ENCODE data around the gene VAV2.
A peak's percentile ranks its signal among the peaks of the same experiment; 100 is the strongest.

Gene VAV2

DNA sequence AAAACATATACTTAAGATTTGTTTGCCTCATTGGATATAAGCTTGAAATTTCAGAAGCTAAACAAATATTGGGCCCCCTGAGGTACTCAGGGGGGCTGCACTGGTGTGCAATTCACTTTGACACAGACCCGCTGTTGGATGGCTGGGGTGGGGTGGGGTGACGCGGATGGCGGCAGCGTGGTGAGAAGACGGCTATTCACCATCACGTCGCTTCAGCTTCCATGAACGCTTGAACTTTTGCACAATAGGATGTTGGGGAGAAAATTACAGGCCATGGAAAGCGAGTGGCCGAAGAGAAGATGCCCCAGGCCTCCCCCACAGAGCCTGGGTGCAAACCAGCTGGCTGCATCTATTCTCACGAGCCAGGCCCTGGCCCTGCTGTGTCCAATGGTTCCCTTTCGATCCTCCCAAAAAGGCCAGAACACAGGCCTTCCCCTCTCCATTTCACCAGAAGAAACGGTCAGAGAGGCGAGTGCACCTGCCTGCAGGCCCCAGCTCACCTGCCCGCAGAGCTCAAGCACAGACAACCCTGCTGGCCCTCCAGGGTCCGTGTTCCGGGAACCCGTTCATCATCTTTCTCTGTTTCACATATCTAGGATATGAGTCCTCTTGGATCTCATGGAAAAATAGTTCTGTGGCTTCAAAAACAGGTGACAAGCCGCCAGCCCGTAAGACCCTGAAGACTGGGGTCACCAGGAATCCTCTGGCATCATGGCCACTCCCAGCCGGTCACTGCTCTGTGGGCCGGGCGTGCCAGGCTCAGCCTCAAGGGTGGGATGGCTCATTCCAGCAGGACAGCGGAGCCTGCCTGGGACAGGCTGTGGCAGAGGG, 207.2 kb downstream of the VAV2 start:
- no CpG with 5 or more reads among the region's 25 CpGs for WGBS, 2 donors (ENCODE audit: extremely low coverage in 2 of 2, insufficient read length in 2 of 2, insufficient replicate concordance in 1 of 2)

DNA sequence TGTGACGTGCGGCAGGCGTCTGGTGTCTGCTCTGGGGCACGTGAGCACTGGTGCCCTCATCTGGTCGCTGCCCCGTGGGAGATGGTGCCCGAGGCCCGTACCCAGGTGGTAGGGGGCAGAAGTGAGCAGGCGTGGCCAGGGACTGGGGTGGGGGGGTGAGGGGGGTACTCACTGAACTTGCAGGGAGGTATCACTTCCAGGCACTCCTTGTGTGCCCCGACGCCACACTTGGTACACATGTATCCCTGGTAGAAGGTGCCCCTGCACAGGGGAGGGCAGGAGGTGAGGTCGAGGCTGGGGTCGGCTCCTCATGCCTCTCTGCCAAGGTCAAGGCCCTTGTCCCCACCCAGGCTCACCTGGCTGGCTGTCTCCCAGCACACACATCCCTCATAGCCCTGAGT, 208.8 kb downstream of the VAV2 start:
- Histone ChIP-seq H3K27me3 (ENCODE audit: control insufficient read depth in 3 of 3, insufficient read depth in 3 of 3, low read depth in 1 of 3, low read length in 3 of 3) (no peaks in the 10 kb centered on the region), H3K4ac (ENCODE audit: low read length) (no peak overlapping the region), H4K8ac (ENCODE audit: low read depth, low read length) (no peak overlapping the region), H3K36me3 (replicated peaks in 1 of 2; ENCODE audit: control insufficient read depth in 2 of 2, insufficient read depth in 2 of 2, low read length in 2 of 2) (peaks cover 29 to 87% of the 10 kb centered on the region in 2 donors), H3K4me2 (ENCODE audit: insufficient read depth, low read length, poor library complexity, severe bottlenecking) (no peak overlapping the region), H3K14ac (ENCODE audit: low read length) (no peak overlapping the region), H3K79me1 (ENCODE audit: low read depth, low read length) (no peaks in the 10 kb centered on the region), H2AK5ac (ENCODE audit: low read depth, low read length) (no peak overlapping the region), H2BK5ac (ENCODE audit: low read length) (no peak overlapping the region), H3K27ac (replicated peaks; ENCODE audit: low read length) (no peak overlapping the region), H3K18ac (ENCODE audit: low read length) (no peak overlapping the region), H2AFZ (ENCODE audit: low read length) (no peak overlapping the region), H4K91ac (ENCODE audit: low read depth, low read length, poor library complexity) (no peak overlapping the region), H2BK15ac (ENCODE audit: low read length) (no peak overlapping the region), H3K4me3 (ENCODE audit: low read length in 2 of 2) (no peak overlapping the region), H2BK120ac (ENCODE audit: low read depth, low read length) (no peak overlapping the region), H3K23ac (ENCODE audit: low read depth, low read length, poor library complexity) (no peak overlapping the region), H3K9me3 (replicated peaks in 1 of 2; ENCODE audit: control insufficient read depth in 2 of 2, insufficient read depth in 1 of 2, low read depth in 1 of 2, low read length in 2 of 2) (peaks cover 0 to 4% of the 10 kb centered on the region in 2 donors), H2BK12ac (ENCODE audit: low read length) (no peak overlapping the region), H3K9ac (ENCODE audit: low read depth, low read length, poor library complexity) (no peak overlapping the region), H3K4me1 (ENCODE audit: control insufficient read depth in 2 of 2, insufficient read depth in 1 of 2, low read depth in 1 of 2, low read length in 2 of 2) (peaks cover 3 to 9% of the 10 kb centered on the region in 2 donors)
- WGBS, 2 donors (ENCODE audit: extremely low coverage in 2 of 2, insufficient read length in 2 of 2, insufficient replicate concordance in 1 of 2) = no CpG with 5 or more reads among the region's 13 CpGs
- no peak for DNase-seq (ENCODE audit: low spot score)

More for the DNA sequence above, 207.2 kb downstream of the VAV2 start:
- no peak overlapping the region for H2BK15ac ChIP-seq (ENCODE audit: low read length)
- peaks cover 21 to 86% of the 10 kb centered on the region in 2 donors for H3K36me3 ChIP-seq (replicated peaks in 1 of 2; ENCODE audit: control insufficient read depth in 2 of 2, insufficient read depth in 2 of 2, low read length in 2 of 2)
- no peak overlapping the region for H3K14ac ChIP-seq (ENCODE audit: low read length)
- H4K8ac ChIP-seq (ENCODE audit: low read depth, low read length) = no peak overlapping the region
- H3K27ac ChIP-seq (replicated peaks; ENCODE audit: low read length) = no peak overlapping the region
- H3K23ac ChIP-seq (ENCODE audit: low read depth, low read length, poor library complexity) = no peak overlapping the region
- peaks cover 0 to 4% of the 10 kb centered on the region in 2 donors for H3K9me3 ChIP-seq (replicated peaks in 1 of 2; ENCODE audit: control insufficient read depth in 2 of 2, insufficient read depth in 1 of 2, low read depth in 1 of 2, low read length in 2 of 2)
- DNase-seq (ENCODE audit: low spot score) = no peak
- H3K4me2 ChIP-seq (ENCODE audit: insufficient read depth, low read length, poor library complexity, severe bottlenecking) = no peak overlapping the region
- H2BK5ac ChIP-seq (ENCODE audit: low read length) = no peak overlapping the region
- H3K18ac ChIP-seq (ENCODE audit: low read length) = no peak overlapping the region
- no peak overlapping the region for H4K91ac ChIP-seq (ENCODE audit: low read depth, low read length, poor library complexity)
- H3K9ac ChIP-seq (ENCODE audit: low read depth, low read length, poor library complexity) = no peak overlapping the region
- H3K4ac ChIP-seq (ENCODE audit: low read length) = no peak overlapping the region
- no peaks in the 10 kb centered on the region for H3K27me3 ChIP-seq (ENCODE audit: control insufficient read depth in 3 of 3, insufficient read depth in 3 of 3, low read depth in 1 of 3, low read length in 3 of 3)
- H2AK5ac ChIP-seq (ENCODE audit: low read depth, low read length) = no peak overlapping the region
- no peak overlapping the region for H2BK120ac ChIP-seq (ENCODE audit: low read depth, low read length)
- H2BK12ac ChIP-seq (ENCODE audit: low read length) = no peak overlapping the region
- no peaks in the 10 kb centered on the region for H3K79me1 ChIP-seq (ENCODE audit: low read depth, low read length)
- peaks cover 0 to 9% of the 10 kb centered on the region in 2 donors for H3K4me1 ChIP-seq (ENCODE audit: control insufficient read depth in 2 of 2, insufficient read depth in 1 of 2, low read depth in 1 of 2, low read length in 2 of 2)
- H2AFZ ChIP-seq (ENCODE audit: low read length) = no peak overlapping the region
- H3K4me3 ChIP-seq (ENCODE audit: low read length in 2 of 2) = no peak overlapping the region

DNA sequence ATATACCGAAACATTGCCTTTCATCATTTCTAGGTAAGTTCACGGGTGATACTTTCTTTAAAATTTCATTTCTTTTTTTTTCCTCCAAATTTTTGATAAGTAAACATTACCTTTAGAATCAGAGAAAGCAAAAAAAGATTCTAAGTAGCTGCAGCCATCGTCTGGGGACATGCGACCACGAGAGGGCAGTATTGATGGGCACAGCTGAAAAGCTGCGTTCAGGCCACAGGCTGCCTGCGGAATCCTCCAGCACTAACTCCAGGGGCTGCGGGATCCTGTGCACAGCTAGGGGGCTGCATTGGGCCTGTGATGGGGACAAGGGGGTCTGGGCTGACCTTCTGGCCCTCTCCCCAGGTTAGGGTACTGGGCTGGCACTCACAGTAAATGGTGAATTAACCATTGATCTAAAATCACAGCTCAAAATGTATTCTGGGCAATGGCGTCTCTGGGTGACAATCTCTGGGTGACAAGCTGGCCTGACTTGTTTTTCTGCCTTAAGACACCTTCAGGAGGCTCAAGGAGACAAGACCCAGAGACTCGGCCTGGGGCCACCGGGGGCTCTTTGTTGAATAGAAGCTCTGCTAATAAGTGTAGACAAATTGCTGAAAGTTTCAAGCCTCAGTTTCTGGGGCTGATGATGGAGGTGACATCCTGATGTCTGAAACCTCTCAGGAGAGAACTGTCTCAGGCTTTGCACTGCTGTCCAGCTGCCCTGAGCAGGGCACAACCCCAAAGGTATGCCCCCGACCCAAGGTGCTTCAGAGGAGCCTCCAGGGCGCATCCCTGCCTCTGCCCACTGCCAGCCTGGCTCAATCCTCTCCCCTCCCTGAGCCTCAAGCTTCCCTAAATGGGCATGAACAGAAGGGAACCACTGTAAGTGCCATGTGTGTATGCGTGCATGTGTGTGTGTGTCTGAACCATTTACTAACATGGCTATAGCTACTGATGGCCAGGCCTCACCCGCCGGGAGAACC, 209.7 kb downstream of the VAV2 start:
- H3K36me3 ChIP-seq (replicated peaks in 1 of 2; ENCODE audit: control insufficient read depth in 2 of 2, insufficient read depth in 2 of 2, low read length in 2 of 2) = peaks cover 34 to 88% of the 10 kb centered on the region in 2 donors

DNA sequence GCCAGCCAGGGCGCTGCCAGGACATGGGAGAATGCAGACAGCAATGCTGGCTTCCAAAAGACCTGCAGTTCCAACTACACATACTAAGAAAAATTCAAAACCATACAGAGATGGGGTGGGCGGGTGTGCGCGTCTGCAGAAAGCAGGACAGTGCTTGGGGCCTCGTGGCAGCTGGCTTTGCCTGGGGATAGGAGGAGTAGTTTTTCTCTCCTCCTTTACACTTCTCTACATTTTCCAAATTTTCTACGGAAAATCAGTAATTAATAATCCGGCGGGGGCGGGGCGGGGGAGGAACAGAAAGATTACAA, 210.3 kb downstream of the VAV2 start:
- no peak overlapping the region for H3K9ac ChIP-seq (ENCODE audit: low read depth, low read length, poor library complexity)
- no peak for DNase-seq (ENCODE audit: low spot score)
- no peaks in the 10 kb centered on the region for H3K27me3 ChIP-seq (ENCODE audit: control insufficient read depth in 3 of 3, insufficient read depth in 3 of 3, low read depth in 1 of 3, low read length in 3 of 3)
- no peak overlapping the region for H2BK12ac ChIP-seq (ENCODE audit: low read length)
- no peak overlapping the region for H4K91ac ChIP-seq (ENCODE audit: low read depth, low read length, poor library complexity)
- no peak overlapping the region for H2BK120ac ChIP-seq (ENCODE audit: low read depth, low read length)
- H3K79me1 ChIP-seq (ENCODE audit: low read depth, low read length) = no peaks in the 10 kb centered on the region
- H3K36me3 ChIP-seq (replicated peaks in 1 of 2; ENCODE audit: control insufficient read depth in 2 of 2, insufficient read depth in 2 of 2, low read length in 2 of 2) = peaks cover 31 to 91% of the 10 kb centered on the region in 2 donors
- H3K4me1 ChIP-seq (ENCODE audit: control insufficient read depth in 2 of 2, insufficient read depth in 1 of 2, low read depth in 1 of 2, low read length in 2 of 2) = peaks cover 3 to 5% of the 10 kb centered on the region in 2 donors
- peaks cover 0 to 4% of the 10 kb centered on the region in 2 donors for H3K9me3 ChIP-seq (replicated peaks in 1 of 2; ENCODE audit: control insufficient read depth in 2 of 2, insufficient read depth in 1 of 2, low read depth in 1 of 2, low read length in 2 of 2)
- no peak overlapping the region for H4K8ac ChIP-seq (ENCODE audit: low read depth, low read length)
- H3K4ac ChIP-seq (ENCODE audit: low read length) = no peak overlapping the region
- H3K4me2 ChIP-seq (ENCODE audit: insufficient read depth, low read length, poor library complexity, severe bottlenecking) = no peak overlapping the region
- H3K23ac ChIP-seq (ENCODE audit: low read depth, low read length, poor library complexity) = peak overlapping the region; percentile 20
- no CpG with 5 or more reads among the region's 10 CpGs for WGBS, 2 donors (ENCODE audit: extremely low coverage in 2 of 2, insufficient read length in 2 of 2, insufficient replicate concordance in 1 of 2)
- H3K14ac ChIP-seq (ENCODE audit: low read length) = no peak overlapping the region
- no peak overlapping the region for H2BK15ac ChIP-seq (ENCODE audit: low read length)
- H3K18ac ChIP-seq (ENCODE audit: low read length) = peak overlapping the region; percentile 19
- H2BK5ac ChIP-seq (ENCODE audit: low read length) = no peak overlapping the region
- peak overlapping the region; percentile 53 for H2AK5ac ChIP-seq (ENCODE audit: low read depth, low read length)
- no peak overlapping the region for H3K4me3 ChIP-seq (ENCODE audit: low read length in 2 of 2)
- H2AFZ ChIP-seq (ENCODE audit: low read length) = no peak overlapping the region
- H3K27ac ChIP-seq (replicated peaks; ENCODE audit: low read length) = no peak overlapping the region

More for the DNA sequence above, 209.7 kb downstream of the VAV2 start:
- Histone ChIP-seq H3K4me3 (ENCODE audit: low read length in 2 of 2) (no peak overlapping the region), H3K23ac (ENCODE audit: low read depth, low read length, poor library complexity) (no peak overlapping the region), H4K91ac (ENCODE audit: low read depth, low read length, poor library complexity) (no peak overlapping the region), H2AFZ (ENCODE audit: low read length) (no peak overlapping the region), H2BK12ac (ENCODE audit: low read length) (no peak overlapping the region), H2BK5ac (ENCODE audit: low read length) (no peak overlapping the region), H3K4ac (ENCODE audit: low read length) (no peak overlapping the region), H3K79me1 (ENCODE audit: low read depth, low read length) (no peaks in the 10 kb centered on the region), H3K4me2 (ENCODE audit: insufficient read depth, low read length, poor library complexity, severe bottlenecking) (no peak overlapping the region), H3K4me1 (ENCODE audit: control insufficient read depth in 2 of 2, insufficient read depth in 1 of 2, low read depth in 1 of 2, low read length in 2 of 2) (peaks cover 3 to 9% of the 10 kb centered on the region in 2 donors), H2AK5ac (ENCODE audit: low read depth, low read length) (no peak overlapping the region), H3K27me3 (ENCODE audit: control insufficient read depth in 3 of 3, insufficient read depth in 3 of 3, low read depth in 1 of 3, low read length in 3 of 3) (no peaks in the 10 kb centered on the region), H3K18ac (ENCODE audit: low read length) (no peak overlapping the region), H2BK15ac (ENCODE audit: low read length) (no peak overlapping the region), H3K14ac (ENCODE audit: low read length) (no peak overlapping the region), H3K27ac (replicated peaks; ENCODE audit: low read length) (no peak overlapping the region), H3K9me3 (replicated peaks in 1 of 2; ENCODE audit: control insufficient read depth in 2 of 2, insufficient read depth in 1 of 2, low read depth in 1 of 2, low read length in 2 of 2) (peaks cover 0 to 4% of the 10 kb centered on the region in 2 donors), H3K9ac (ENCODE audit: low read depth, low read length, poor library complexity) (no peak overlapping the region), H2BK120ac (ENCODE audit: low read depth, low read length) (no peak overlapping the region), H4K8ac (ENCODE audit: low read depth, low read length) (no peak overlapping the region)
- WGBS, 2 donors (ENCODE audit: extremely low coverage in 2 of 2, insufficient read length in 2 of 2, insufficient replicate concordance in 1 of 2) = no CpG with 5 or more reads among the region's 16 CpGs
- peak; percentile 64 for DNase-seq (ENCODE audit: low spot score)

Measured in neuronal stem cell (in vitro differentiated cells).